ENCODE data around the gene ACAP3.

ACAP3 gene

DNA sequence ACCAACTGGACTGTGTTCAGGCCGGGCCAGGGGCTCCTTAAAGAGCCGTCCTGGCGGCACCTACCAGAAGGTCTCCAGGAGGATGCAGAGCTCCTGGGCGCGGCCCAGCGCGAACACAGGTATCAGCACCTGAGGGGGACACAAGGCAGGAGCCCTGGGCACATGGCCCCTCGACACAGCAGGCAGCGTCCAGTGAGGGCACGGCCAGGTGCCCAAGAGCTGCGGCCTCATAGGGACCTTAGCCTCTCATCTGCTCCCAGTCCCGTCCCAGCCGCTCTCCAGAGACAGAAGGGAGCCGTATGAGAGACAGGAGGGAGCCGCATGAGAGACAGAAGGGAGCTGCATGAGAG lies 6.5 kb upstream of the ACAP3 start:
- no peak for DNase-seq

DNA sequence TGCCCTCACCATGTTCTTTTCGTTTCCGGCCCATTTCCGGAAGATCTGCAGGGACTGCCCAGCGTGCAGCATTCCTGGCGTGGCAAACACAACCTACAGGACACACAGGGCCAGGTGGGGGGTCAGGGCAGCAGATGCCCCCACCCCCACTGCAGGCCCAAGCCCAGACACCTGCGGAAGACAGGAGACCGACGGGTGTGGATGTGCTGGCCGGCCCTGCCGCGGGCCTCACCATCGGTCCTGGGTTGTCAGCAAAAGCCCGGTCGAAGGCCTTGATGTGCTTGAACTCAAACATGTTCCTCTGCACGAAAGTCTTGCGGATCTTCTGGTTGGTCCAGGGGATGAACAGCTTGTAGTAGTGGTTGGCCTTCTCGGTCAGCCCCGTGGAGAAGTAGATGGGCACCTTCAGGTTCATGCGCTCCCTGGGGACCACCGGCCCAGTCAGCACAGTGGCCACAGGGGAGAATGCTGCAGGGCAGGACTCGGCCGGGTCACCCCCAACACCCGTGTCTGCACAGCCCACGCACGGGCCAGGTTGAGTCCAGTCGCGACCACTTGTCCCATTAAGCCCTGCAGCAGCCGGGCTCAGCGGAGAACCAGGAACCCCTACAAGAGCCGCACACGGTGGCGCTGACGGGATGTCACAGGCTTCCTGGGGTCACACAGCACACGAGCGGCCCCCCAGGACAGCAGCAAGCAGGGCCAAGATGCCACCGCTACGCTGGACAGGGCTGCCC lies 5.9 kb upstream of the ACAP3 start:
- DNase-seq: no peak

DNA sequence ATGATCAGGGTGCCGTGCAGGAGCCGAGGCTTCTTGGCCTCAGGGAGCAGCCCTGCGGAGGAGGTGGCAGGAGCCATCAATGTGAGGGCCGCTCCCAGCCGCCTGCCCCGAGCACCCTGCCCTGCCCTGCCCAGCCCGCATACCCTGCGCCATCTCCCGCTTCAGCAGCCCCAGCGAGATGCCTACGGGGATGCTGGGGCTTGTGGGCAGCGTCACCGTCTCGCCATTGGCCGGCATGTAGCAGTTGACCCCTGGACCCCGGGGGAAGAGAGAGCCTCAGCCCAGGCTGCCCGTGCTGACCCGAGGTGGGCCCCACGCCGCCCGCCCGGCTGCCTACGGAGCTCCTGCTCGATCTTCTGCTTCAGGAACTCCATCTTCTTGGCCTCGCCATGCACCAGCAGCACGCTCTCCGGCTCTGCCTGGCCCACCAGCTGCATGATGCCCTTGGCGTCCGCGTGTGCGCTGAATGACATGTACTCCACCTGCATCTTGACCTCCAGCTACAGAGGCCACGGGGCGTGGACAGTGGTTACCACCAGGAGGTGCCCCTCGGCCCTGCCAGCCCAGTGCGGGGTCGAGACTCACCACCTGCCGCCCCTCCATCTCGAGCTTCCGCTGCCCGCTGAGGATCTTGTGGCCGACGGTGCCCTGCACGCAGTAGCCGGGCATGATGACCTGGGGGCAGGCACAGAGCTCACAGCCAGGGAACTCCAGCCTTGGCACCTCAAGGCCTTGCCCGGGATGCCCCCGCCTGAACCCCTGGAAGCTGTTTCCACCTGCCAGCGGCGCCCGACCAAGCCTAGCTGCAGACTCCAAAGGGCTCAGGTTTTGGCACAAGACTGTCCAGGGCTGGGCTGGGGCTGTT lies 5.0 kb upstream of the ACAP3 start:
- DNase-seq: no peak

DNA sequence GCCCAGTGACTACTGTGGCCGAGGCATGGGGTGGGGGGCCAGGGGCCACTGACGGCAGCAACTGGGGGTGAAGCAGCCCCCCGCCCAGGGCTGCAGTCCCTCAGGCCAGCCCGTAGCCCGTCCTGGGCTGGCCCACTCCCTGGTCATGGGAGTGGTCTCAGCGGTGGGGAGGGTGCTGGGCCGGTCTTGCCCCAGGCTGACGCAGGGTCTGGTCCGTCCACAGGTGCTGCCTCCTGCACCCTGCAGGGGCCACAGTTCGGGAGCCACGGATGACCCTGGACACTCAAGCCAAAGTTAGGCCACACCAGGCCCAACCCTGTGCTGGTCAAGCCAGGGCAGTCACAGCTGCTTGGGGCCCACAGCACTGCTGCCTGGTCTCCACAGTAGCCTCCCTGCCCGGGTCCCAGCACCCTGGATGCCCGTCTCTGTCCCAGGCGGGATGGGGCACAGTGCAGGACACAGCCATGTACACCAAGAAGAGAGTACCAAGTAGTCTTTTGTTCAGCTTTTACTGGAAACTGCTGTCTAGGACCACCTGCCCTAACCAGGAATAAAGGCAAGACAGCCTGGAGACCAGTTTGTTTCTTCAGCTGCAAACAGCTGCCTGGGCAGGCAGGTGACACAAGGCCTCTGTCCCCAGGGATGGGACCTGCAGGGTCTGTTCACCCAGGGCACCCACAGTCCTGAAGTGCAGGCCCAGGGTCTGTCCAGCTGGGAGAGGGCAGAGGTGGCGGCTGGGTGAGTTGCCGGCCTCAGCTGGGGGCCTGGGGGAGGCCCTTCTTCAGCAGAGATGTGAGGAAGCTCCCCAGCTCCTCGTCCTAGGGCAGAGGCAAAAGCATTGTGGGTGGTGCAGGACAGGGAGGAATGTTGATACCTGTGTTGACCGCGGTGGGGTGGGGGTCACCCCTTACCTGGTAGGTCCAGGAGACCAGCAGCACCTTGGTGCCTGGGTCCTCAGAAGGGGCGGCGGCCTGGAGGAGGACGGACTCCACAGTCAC lies 3.7 kb upstream of the ACAP3 start:
- no peak for DNase-seq

DNA sequence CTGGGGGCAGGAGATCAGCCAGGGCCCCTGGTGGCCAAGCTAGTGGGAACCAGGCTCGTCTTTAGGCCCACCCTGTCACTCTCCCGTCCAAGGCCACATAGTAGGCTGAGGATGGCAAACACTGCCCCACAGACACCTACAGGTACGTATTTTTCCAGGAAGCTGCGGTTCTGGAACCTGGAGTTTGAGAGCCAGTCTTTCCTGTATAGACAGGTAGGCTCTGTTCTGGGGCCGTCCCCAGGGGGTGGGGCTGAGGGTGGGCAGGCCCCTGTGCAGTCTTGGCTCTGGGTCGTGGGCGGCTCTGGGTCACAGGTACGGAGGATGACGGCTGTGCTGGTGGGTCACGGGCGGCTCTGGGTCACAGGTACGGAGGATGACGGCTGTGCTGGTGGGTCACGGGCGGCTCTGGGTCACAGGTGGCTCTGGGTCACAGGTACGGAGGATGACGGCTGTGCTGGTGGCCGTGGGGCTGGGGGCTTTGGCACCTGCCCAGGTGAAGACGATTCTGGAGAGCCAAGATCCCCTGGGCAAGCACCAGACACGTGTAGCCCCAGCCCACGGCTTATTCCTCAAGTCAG lies 2.8 kb upstream of the ACAP3 start:
- no peak for DNase-seq

DNA sequence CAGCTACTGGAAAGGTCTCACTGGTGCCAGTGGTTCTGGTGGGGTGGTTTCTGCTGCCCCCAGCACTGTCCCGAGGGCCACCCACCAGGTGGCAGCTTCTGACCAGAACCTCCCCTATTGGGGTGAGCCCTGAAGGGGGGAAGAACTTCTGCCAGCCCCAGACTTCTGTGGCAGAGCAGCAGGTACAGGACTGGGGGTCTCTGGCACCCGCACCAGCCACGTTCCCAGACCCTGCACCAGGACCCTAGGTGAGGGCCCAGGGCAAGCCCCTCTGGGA lies 2.3 kb upstream of the ACAP3 start:
- no peak for DNase-seq

DNA sequence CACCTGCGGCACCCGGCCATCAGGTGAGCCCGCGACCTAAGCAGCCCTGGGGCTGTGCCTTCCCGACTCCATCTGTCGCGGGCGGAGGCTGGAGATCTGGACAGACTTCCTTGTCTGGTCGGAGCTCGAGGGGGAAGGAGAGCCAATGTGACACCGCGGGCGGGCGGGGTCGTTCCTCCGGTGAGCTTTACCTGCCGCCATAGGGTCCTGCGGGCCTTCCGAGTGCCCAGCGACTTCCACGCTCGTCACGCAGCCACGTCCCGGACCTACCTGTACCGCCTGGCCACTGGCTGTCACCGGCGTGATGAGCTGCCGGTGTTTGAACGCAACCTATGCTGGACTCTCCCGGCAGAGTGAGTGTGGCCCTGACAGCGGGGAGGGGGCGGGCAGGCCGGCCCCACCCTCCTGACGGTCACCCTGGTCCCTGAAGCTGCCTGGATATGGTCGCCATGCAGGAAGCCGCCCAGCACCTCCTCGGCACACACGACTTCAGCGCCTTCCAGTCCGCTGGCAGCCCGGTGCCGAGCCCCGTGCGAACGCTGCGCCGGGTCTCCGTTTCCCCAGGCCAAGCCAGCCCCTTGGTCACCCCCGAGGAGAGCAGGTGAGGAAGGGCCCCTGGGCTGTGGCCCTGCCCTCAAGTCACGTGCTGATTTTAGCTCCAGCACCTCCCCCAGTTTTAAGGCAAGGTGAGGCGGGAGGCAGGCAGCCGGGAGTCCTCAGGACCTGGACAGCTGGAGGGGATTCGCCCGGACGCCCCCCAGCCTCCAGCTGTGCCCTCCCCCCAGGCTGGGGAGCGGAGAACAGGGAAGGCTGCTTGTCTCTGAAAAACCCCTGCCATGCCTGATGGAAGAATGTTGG lies 1.8 kb upstream of the ACAP3 start:
- DNase-seq: peak; percentile 35 to 64 (median 49)

DNA sequence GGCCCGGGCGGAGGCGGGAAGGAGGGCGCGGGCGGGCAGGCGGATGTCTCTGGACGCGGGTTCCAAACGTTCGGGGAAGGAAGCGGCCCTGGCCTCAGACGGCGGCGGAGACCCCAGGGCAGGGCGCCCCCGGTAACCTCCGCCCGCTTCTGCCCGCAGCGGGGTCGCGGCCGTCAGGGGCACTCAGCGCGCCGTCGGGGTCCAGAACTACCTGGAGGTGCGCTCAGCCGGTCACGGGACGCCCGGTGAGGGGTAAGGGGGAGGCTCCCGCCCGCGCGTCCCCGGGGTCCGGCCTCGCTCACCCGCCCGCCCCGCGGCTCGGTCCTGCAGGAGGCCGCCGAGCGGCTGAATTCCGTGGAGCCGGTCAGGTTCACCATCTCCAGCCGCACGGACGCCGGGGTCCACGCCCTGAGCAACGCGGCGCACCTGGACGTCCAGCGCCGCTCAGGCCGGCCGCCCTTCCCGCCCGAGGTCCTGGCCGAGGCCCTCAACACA lies 1.1 kb upstream of the ACAP3 start:
- DNase-seq: peak in 1 of 3 experiments; percentile 64

DNA sequence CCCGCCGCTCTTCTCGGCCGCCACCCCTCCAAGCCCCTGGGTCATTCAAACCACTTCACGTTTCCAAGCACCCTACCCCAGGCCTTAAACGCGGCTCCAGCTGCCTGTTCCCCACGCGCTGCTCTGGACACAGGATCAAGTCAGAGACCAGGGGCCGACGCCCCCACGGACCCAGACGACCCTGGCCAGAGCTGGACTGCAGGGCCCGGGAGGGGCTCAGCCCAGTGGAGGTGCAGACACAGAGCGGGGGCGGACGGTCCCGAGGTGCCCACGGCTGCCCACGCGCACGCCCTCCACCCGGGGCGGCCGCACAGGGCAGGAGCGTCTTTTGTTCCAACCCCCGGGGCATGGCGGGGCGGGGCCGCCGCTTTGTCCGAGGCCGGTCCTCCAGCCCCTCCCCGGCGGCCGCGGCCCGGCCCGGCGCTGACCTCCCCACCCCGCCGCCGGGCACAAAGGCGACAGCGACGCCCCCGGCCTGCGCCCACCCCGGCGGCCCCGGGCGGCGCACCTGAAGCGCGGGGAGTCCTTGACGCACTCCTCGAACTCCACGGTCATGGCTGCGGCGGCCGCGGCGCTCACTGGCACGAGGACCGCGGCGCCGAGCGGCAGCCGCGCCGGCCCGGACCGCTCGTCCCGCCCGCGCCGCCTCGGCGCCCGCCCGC lies 338 bp downstream of the ACAP3 start:
- DNase-seq: peak in 2 of 3 experiments; percentile 61 to 62

DNA sequence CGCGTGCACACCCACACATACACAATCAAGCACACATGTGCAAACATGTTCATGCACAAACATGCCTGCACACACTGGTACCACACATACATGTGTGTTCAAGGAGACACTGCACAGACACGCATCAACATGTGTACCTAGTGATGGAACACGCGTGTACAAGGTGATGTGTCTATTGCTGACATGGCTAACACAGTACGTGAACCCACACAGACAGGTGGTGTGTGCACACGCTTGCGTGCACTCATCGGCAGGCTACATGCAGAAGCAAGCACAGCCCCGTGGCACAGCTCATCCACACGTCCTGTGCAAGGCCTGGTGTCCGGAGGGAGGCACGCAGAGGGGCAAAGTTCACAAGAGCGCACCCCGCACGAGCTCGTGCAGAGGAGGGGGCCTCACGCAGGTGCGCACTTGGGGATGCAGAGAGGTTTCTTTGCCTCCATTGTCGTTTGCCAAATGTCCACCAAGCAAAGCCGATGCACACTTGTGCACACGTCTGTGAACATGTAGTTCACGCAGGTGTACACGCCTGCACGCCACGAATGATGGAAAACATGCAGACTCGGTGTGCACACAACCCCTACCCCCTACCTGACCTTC lies 969 bp downstream of the ACAP3 start:
- no peak for DNase-seq

DNA sequence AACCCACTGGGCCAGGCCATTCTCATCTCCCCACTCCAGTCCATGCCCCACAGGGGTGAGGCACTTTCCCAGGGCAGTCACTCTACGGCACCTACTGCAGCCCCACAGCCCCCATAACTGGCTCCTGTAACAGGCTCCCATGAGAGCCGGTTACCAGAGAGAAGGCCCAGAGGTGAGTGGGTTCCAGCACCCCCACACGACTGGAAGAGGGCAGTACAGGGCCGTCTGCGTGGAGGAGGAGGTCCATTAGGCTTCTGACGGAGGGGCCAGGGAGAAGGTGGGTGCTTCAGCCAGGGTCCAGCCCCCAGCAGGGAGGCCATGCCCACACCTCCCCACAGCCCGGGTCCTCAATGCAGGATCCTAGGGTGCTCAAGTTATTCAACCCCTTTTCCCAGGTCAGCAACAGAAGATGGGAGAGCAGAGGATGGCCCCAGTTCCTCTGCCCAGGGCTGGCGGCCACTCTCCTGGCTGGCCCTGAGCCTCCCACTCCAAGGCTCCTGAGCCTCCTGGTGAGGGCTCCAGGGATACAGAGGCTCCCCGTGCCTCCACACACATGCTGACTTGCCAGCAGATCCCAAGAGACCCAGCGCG lies 1.6 kb downstream of the ACAP3 start:
- DNase-seq: no peak

DNA sequence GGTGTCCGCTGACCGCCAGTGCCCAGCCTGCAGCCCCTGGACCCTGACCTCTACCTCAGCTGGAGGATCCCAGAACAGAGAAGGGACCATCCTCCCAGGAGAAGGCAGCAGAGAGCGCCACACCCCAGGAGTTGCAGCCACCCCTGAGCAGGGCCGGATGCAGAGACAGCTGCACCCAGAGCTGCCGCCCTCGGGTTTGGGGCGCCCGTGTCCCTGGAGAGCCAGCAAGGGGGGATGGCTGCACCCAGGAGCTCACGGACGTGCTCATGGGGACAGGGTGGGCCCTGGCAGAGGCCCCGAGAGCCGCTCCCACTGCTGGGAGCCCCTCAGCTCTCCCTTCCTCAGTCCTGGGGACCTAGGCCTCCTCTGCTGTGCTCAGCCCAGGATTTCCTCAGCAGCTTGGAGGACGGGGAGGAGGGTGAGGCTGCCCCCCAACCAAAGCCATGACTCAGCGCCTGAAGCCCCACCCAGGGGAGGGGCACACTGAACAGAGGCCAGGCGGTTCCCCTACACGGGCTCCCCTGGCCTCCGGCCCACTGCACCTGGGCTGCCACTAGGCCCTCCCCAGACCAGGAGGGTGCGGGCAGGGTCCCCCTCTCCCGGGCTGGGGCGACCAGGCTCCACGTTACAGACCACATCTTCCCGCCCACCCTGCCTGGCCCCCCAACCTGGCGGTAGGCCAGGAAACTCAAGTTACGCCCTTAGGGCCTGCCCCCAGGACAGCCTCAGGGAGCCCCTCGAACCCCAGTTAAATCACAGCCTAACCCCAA lies 2.2 kb downstream of the ACAP3 start:
- DNase-seq: peak in 1 of 3 experiments; percentile 9

DNA sequence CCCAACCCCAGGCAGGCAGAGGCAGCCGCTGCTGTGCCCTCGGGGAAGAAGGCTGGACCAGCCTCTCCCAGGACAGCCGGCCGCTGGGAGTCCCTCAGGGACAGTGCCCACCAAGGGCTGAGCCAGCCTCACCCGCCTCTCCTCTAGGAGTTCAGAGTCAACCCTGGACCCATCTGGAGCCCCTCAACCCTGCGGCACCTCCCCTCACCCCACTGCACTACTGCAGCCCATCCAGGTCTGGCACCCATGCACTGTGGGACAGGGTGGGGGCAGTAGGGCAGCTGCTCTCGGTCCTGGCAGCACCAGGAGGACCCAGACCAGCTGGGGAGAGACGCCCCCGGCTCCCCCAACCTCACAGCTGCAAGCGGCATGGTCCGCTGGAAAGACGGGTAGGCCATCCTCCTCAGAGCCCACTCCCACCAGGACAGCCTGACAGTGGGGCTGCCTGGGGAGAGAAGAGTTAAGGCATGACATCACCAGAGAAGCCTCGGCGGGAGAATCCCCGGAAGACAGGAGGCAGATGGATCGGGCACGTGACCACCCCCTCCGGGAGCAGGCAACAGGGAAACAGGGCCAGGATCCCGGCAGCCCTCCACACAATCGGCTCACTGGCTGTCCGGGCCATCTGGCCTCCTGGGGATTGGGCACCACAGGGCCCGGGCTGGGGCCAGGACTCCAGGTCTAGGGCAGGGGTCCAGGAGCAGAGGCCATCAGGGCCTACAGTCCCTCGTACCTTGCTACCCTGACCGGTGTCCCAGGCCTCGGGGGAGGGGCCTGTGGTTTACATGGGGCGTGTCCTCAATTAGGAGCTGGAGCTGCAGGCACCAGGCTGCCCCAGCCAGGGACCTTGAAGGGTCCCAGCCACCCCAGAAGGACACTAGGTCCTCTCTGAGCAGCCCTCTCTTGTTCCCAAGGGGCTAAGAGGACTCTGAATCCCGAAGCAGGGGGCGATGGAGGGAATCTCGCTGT lies 3.1 kb downstream of the ACAP3 start:
- DNase-seq: peak; percentile 62 to 80 (median 65)

DNA sequence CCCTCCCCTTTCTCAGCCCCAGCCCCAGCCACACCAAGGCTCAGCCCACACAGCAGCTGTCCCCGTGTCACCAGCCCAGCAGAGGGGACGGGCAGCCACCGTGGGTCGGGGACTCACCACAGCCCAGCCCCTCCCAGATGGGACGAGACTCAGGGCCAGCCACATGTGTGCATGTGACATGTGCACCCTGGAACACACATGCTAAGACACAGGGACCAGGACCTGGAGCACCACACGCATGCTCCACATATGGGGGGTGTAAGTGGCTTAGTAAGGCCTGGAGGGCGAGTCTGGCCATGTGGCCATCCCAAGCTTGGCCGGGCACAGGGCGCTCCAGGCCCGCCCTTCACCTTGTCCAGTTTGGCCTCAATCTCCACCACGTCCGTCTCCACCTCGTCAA lies 4.0 kb downstream of the ACAP3 start:
- DNase-seq: no peak

DNA sequence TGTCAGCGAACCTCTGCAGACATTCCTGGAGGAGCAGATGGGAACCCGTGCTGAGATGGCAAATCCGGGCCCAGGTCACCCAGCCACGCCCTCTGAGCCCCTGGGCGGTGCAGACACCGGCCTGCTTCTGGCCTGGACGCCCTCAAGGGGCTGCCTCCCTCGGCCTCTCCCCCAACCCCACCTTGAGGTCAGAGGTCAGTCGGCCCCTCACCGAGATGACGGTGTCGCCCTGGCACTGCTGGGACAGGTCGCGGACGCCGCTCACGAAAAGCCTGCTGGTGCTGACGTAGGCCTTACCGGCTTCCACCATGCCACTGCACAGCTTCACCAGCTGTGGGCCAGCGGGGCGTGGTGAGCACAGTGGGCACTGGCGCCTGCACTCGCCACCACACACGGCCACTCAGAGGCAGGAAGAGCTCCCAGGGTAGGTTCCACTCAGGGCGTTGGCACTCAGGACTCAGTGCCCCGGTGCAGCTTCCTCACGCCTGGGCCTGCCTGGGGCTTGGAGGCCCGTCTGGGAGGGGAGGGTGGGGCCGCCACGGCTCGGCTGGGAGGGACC lies 4.7 kb downstream of the ACAP3 start:
- no peak for DNase-seq

DNA sequence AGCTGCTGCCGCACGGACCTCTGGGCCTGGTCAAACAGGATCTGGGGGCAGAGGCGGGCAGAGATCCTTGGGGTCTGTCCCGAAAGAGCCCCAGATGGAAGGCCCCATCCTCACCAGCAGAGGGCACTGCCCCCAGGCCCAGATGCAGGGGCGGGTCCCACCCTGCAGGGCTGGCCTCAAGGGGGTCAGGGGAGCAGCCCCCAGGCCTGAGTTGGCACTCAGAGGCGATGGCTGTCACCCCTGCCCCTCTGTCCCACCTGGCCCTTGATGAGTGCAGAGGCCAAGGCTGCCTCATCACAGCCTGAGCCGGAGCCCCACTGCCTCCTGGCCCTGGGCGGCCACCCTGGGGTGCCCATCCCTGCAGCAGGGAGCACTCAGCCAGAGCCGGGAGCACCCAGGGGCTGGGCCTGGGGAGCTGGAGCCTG lies 5.7 kb downstream of the ACAP3 start:
- no peak for DNase-seq

DNA sequence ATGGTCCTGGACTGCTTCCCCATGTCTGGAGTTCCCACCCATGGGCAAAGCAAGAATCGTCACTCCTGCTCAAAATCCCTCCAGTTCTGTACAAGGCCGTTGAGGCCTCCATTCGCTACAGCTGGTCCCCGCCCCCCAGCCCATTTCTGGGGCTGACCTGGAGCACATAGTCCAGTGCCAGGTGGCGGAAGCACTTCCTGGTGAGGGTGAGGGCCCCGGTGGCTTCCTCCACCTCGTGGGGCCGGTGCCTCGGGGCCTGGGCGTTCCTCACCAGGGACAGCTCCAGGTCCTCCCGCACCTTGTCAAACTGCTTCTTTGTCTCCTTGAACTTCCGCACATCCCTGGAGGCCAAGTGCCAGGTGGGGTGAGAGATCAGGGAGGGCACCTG lies 7.4 kb downstream of the ACAP3 start:
- no peak for DNase-seq

Measured in NCI-H1417 (cell line).